ENCODE results near the gene ABCC6. TPM values are rescaled to one million over a fixed set of nuclear protein-coding genes. Genes with fewer than 3 reads are reported as not detected.

The ABCC6 gene
- total and polyA plus RNA-seq, 10 donors: 0.14 to 0.94 (median 0.46) TPM

DNA sequence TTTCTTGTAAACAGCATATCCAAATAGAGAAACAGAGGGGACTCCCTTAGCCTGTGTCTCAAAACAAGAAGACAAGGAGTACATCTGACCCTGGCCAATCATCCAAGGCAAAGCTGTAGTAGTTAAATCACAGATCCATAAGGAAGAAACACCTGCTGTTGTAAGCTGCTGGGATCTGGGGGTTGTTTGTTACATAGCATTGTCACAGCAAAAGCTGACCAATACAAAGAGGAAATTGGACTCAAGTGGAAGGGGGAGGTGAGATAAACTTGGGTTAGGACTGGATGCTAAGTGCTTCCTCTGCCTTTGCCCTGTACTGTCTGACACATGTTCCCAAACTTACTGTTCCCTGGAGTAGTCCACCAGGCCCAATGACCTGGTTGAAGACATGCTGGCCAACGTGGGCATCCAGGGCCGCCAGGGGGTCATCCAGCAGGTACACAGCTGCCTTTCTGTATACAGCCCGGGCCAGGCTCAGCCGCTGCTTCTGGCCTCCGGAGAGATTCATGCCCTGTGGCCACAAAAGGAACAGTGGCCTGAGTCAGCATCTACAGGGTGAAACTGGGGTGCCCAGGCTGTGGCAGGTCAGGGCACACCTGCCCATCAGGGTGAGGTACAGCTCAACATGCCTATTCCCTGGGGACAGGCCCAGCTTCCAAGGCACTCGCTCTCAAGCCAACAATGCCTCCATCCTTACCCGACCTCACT is 44.7 kb downstream of the ABCC6 start:
- no peak for TF ChIP-seq POLR2A (IDR thresholded peaks at IDR 0.05)
- no peak for TF ChIP-seq POLR2AphosphoS5 (IDR thresholded peaks at IDR 0.05)
- TF ChIP-seq, protein P1, sequence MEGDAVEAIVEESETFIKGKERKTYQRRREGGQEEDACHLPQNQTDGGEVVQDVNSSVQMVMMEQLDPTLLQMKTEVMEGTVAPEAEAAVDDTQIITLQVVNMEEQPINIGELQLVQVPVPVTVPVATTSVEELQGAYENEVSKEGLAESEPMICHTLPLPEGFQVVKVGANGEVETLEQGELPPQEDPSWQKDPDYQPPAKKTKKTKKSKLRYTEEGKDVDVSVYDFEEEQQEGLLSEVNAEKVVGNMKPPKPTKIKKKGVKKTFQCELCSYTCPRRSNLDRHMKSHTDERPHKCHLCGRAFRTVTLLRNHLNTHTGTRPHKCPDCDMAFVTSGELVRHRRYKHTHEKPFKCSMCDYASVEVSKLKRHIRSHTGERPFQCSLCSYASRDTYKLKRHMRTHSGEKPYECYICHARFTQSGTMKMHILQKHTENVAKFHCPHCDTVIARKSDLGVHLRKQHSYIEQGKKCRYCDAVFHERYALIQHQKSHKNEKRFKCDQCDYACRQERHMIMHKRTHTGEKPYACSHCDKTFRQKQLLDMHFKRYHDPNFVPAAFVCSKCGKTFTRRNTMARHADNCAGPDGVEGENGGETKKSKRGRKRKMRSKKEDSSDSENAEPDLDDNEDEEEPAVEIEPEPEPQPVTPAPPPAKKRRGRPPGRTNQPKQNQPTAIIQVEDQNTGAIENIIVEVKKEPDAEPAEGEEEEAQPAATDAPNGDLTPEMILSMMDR (IDR thresholded peaks at IDR 0.05 in 8 of 11, conservative IDR thresholded peaks at IDR 0.05 in 3 of 11): no peak
- peaks cover 0 to 3% (median 0%) of the 10 kb centered on the region in 6 donors for H3K4me1 ChIP-seq
- intact Hi-C loops (cut with DNase I; ENCODE audit: low total_unique reads): no loop called here
- H3K27ac ChIP-seq: no peak overlapping the region
- 85 to 92% (median 89%) methylated on average over 7 of the region's 7 CpGs for WGBS, 5 donors
- DNase-seq: no peak
- peaks cover 0 to 10% (median 0%) of the 10 kb centered on the region in 8 donors for H3K9me3 ChIP-seq
- no peaks in the 10 kb centered on the region for H3K36me3 ChIP-seq
- no peak overlapping the region for H3K4me3 ChIP-seq
- peaks cover 0 to 12% (median 0%) of the 10 kb centered on the region in 7 donors for H3K27me3 ChIP-seq (replicated peaks in 1 of 7)

DNA sequence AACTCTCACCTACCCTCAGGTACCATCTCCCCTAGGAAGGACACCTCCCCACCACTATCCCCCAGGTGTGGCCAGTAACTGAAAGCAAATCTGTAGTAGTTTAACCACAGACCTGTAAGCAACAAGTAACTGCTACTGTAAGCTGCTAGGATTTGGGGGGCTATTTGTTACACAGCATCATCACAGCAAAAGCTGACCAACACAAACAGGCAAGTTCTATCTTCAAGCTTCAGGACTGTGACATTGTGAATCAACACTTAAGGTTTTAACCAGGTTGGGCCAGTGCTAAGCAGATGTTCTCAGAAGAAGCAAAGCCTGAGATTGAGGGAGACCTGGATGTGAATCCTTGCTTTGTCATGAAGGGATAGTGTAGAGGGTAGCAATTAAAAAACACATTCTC is 47.0 kb downstream of the ABCC6 start:
- Histone ChIP-seq H3K36me3 (no peaks in the 10 kb centered on the region), H3K4me3 (no peak overlapping the region), H3K27me3 (replicated peaks in 1 of 7) (peaks cover 0 to 7% (median 0%) of the 10 kb centered on the region in 7 donors), H3K4me1 (no peaks in the 10 kb centered on the region), H3K27ac (no peak overlapping the region), H3K9me3 (peaks cover 0 to 10% (median 0%) of the 10 kb centered on the region in 8 donors)
- DNase-seq: no peak
- TF ChIP-seq POLR2AphosphoS5 (IDR thresholded peaks at IDR 0.05) (no peak), POLR2A (IDR thresholded peaks at IDR 0.05) (no peak)
- TF ChIP-seq, protein P1 (IDR thresholded peaks at IDR 0.05 in 8 of 11, conservative IDR thresholded peaks at IDR 0.05 in 3 of 11): no peak
- intact Hi-C loops (cut with DNase I; ENCODE audit: low total_unique reads): no loop called here

DNA sequence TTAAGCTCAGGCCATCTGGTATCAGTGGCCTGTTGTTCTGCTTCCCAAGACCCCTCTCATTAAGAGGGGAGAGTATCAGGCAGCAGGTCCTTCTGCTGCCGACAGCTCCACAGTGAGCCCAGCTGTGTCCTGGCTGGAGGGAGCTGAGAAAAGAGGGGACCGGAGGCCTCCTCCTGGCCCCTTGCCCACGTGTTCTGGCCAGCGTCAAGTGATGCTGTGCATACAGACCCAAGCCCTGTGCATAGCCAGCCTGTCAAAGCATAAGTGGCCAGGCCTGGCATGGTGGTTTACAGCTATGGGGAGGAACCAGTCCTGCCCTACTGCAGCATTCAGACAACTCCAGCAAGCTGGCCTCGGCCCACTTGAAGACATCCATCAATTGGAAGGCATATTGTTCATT is 48.0 kb downstream of the ABCC6 start:
- H3K9me3 ChIP-seq: peaks cover 0 to 10% (median 0%) of the 10 kb centered on the region in 8 donors
- H3K4me1 ChIP-seq: no peaks in the 10 kb centered on the region
- no peaks in the 10 kb centered on the region for H3K36me3 ChIP-seq
- DNase-seq: no peak
- intact Hi-C loops (cut with DNase I; ENCODE audit: low total_unique reads): no loop called here
- TF ChIP-seq POLR2A (IDR thresholded peaks at IDR 0.05) (no peak), POLR2AphosphoS5 (IDR thresholded peaks at IDR 0.05) (no peak)
- TF ChIP-seq, protein P1 (IDR thresholded peaks at IDR 0.05 in 8 of 11, conservative IDR thresholded peaks at IDR 0.05 in 3 of 11): no peak
- no peak overlapping the region for H3K27ac ChIP-seq
- WGBS, 5 donors: 77 to 96% (median 82%) methylated on average over 3 to 5 of the region's 5 CpGs
- no peak overlapping the region for H3K4me3 ChIP-seq
- H3K27me3 ChIP-seq (replicated peaks in 1 of 7): peaks cover 0 to 7% (median 0%) of the 10 kb centered on the region in 7 donors

DNA sequence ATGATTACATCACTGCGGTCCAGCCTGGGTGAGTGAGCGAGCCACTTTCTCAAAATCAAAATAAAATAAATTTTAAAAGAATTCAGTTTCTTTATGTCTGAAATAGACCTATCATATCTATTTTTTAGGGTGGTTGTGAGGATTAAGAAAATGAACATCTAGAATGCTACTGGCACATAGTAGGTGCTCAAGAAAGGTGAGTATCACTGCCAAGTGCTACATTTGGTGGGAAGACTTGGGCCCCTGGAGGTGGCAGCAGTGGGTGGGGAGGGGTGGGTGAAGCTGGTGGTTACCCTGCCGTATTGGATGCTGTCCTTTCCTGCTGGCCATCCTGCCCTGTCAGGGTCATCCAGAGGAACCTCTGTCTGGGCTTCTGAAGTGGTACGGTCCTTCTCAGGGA is 50.3 kb downstream of the ABCC6 start:
- DNase-seq: no peak

More for the DNA sequence above, 50.3 kb downstream of the ABCC6 start:
- Histone ChIP-seq H3K4me1 (no peaks in the 10 kb centered on the region), H3K27ac (no peak overlapping the region), H3K36me3 (no peaks in the 10 kb centered on the region), H3K9me3 (peaks cover 0 to 6% (median 0%) of the 10 kb centered on the region in 8 donors), H3K4me3 (no peak overlapping the region), H3K27me3 (replicated peaks in 1 of 7) (no peaks in the 10 kb centered on the region)
- intact Hi-C loops (cut with DNase I; ENCODE audit: low total_unique reads): no loop called here
- 81 to 86% (median 85%) methylated on average over 4 of the region's 4 CpGs for WGBS, 5 donors
- TF ChIP-seq POLR2AphosphoS5 (IDR thresholded peaks at IDR 0.05): no peak
- TF ChIP-seq POLR2A (IDR thresholded peaks at IDR 0.05): no peak
- TF ChIP-seq, protein P1 (IDR thresholded peaks at IDR 0.05 in 8 of 11, conservative IDR thresholded peaks at IDR 0.05 in 3 of 11): no peak

Measured in spleen (tissue), 11 donors.